T-helper 1 cell (primary cell): ENCODE measurements around the gene PRDM12.

Source experiments
- DNase-seq, 5 donors: peaks; one replicate each; pipeline ENCODE4 v3.0.0-alpha.2; 2012 to 2020

Gene PRDM12

GRCh38 chr9:130636648-130637020 lies 27.8 kb upstream of the PRDM12 start:
- no peak for DNase-seq

DNA sequence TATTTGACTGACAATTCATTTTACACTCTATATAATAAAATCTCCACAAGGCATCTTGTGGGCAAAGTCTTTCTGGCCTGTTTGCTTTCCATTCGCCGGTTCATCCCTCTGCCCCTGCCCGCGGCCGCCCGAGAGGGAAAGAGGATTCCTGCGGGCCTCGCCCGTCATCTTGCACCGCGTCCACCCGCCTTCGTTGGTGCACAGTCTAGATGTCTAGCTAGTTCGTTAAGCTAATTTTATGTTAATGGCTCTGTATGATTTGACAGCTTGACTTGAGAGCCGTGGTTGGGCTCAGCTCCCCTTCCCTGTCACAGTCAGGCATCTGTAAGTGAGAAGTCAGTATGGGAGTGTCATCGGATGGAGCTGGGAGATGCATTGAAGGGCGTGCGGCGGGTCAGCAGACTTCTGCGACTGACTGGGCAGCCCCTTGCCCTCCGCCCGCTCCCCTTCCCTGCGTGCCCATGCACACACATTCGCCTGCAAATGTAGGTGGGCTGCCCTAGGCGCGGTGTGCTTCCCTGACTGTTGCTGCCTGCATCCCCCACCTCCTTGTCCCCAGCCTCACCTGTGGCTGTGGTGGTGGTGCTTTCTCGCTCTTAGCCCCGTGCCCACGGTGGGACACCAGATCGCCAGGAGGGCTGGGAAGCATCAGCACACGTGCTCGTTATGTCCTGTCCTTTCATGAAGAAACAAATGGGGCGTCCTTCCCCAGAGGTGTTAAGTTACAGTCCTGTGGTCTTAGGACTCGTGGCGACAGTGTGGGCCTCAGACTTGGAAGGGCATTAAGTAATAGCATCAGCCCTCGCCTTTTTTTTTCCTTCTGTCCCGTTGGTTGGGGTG lies 25.9 kb upstream of the PRDM12 start:
- no peak for DNase-seq

DNA sequence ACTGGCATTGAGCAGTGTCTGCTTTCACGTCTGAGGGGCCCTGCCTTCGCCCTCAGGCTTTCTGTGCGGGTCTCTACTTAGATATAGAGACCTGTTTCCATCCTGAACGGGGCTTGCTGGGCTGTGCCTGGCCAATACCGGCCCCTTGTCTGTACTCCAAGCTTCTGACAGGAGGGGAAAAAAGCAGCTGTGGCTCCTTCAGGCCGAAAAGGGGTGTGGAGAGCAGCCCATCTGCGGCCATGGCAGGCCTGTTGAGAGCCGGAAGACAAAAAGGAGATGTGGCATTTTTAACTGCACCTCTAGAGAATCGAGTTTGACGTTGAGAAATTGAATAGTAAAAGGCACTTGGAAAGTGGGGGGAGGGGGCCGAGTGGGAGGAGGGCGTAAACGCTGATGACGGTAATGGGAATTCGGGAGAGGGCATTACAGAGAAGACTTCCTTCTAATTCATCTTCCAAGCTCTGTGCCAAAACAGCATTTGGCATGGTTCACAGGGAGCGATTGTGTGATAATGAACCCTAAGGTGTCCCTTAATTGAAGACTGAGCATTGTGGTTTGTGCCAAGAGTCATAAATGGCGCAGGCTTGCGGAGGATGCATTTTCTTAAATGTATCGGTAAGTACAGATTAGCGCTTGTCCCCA lies 25.1 kb upstream of the PRDM12 start:
- no peak for DNase-seq

DNA sequence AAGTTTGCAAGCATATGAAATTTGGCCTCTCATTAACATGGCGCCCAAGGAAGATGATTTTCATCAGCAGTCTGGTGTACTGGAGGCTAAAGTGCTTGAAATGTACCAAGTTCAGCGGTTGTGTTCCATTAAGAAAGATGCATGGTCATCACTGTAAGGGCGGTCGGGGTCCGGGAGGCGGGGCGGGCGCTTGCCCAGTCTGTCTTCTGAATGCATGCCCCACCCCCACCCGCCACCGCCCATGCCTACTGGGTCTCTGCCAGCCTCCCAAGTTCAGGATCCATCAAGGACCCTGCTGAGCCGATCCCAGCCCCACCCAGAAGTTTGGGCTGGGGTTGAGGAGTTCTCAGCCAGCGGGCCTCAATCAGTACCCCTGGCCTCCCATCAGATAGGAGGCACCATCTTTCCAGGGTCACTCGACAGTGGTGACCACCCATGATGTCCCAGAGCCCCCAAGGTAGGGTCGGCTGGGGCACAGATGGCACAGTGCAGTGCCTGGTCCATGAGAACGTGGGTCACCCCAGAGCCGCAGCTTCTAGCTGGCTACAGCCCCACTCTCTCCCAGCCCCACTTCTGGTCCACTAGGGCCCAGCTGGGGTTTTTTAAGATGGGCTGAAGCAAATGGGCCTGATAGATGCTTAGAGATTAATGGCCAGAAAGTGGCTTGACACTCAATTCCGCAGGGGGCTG lies 24.4 kb upstream of the PRDM12 start:
- DNase-seq = no peak

DNA sequence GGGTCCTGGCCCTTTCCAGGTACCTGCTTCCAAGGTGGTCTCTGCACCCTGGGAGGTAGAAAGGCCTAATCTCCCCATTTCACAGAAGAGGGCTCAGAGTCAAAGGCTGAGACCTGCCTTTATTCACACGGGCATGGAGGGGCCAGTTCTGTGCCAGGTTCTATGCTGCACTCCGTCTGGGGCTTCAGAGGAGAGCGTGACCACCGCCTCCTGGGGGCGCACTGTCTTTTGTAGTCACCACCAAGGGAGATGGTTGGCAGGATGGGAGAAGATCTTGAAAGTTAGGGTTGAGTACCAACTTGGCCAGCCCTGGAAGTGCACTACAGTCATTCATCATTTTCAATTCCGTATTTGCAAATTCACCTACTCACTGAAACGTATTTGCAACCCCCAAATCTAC lies 23.7 kb upstream of the PRDM12 start:
- no peak for DNase-seq

DNA sequence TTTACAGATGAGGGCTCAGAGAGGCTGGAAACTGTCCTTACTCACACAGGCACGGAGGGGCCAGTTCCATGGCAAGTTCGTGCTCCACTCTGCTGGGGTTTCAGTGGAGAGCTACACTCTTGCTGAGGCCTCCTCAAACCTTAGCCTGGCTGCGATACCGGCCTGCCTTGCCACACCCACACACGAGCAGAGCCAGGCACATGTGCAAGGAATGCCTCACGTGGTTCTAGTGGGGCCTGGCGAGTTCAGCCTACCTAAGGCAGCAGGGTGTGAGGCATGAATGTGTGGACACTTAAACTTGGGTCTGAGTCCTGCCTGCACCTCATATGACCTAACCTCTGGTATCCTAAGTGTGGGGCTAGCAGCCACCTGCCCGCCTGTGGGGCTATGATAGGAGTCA lies 21.5 kb upstream of the PRDM12 start:
- DNase-seq = no peak

DNA sequence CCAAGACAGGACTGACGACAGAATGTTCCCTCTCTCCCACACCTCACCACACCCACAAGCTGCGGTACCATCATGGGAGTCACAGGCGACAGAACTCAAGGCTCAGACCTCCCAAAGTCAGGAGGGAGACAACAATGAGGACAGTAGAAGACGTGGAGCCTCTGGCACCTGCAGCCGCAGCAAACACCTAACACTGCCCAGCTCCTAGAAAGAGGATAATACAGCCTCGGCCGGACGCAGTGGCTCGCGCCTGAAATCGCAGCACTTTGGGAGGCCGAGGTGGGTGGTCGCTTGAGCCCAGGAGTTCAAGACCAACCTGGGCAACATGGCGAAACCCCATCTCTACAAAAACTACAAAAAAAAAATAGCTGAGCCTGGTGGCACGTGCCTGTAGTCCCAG lies 13.2 kb upstream of the PRDM12 start:
- DNase-seq = no peak

DNA sequence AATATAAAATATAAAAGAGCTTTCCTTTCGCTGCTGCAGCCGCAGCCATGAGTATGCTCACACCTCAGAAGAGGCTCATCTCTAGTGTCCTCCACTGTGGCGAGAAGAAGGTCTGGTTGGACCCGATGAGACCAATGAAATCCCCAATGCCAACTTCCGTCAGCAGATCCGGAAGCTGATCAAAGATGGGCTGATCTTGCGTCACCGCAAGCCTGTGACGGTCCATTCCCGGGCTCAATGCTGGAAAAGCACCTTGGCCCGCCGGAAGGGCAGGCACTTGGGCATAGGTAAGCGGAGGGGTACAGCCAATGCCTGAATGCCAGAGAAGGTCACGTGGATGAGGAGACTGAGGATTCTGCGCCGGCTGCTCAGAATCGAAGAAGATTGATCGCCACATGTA lies 12.6 kb upstream of the PRDM12 start:
- DNase-seq = no peak

DNA sequence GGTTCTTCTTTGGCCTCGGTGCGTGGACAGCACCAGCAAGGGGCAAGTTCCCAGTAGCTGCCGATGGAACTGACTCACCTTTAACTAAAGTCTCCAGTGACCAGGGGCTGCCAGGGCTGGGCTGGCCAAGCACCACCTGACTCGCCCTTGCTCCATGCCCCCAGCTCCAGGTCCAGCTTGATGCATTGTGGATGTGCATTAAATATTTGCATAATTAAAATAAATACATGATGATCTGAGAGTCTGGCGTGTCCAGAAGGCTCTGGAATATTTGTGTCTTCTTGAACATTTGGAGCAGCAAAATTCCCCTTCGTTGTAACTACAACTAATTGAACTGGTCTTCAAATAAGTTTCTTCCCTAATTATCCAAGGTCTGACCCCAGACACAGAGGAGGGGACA lies 9.5 kb upstream of the PRDM12 start:
- DNase-seq = no peak

- no peak for DNase-seq
Observed at GRCh38 chr9:130658893-130659698, 5.3 kb upstream of the PRDM12 start.

- DNase-seq = no peak
Observed at GRCh38 chr9:130659699-130660248, 4.6 kb upstream of the PRDM12 start.

- DNase-seq = no peak
Observed at GRCh38 chr9:130660326-130660682, 4.1 kb upstream of the PRDM12 start.

GRCh38 chr9:130660683-130661450 lies 3.5 kb upstream of the PRDM12 start:
- DNase-seq = no peak

- DNase-seq = no peak
Observed at GRCh38 chr9:130661451-130662098, 2.8 kb upstream of the PRDM12 start.

GRCh38 chr9:130662099-130662969 lies 2.1 kb upstream of the PRDM12 start:
- DNase-seq = no peak

- no peak for DNase-seq
Observed at GRCh38 chr9:130662970-130663257, 1.5 kb upstream of the PRDM12 start.

GRCh38 chr9:130663258-130663976 lies 977 bp upstream of the PRDM12 start:
- no peak for DNase-seq

GRCh38 chr9:130663977-130664250 lies 480 bp upstream of the PRDM12 start:
- no peak for DNase-seq

GRCh38 chr9:130665029-130665430 lies 636 bp downstream of the PRDM12 start:
- no peak for DNase-seq
